HG03439 (cell line): Measurements from ENCODE around the gene CCDC141.

Source experiments
- ATAC-seq: cut with Tn5 transposase; IDR thresholded peaks from one replicate; pipeline ENCODE4 v1.9.1; 2021; ENCODE audit warnings: mild to moderate bottlenecking, moderate library complexity; ENCODE audit not compliant: unreplicated experiment

Gene CCDC141

DNA sequence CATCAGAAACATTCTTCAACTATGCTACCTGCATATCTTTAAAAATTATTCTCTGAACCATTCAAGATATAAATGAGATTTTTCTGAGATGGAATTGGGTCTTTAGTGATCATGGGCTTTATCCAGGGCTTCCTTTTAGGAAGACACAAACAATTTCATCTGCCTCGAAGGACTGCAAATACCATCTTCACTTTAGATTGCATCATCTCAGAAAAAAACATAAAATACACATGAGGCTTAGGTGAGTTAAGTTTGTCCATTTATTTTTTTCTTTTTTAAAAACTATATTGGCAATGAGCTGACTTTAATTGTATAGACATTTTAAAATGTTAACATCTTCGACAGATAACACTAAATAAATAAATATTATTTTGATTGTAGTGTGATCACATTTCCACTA lies 262.8 kb downstream of the CCDC141 start:
- ATAC-seq = no peak

DNA sequence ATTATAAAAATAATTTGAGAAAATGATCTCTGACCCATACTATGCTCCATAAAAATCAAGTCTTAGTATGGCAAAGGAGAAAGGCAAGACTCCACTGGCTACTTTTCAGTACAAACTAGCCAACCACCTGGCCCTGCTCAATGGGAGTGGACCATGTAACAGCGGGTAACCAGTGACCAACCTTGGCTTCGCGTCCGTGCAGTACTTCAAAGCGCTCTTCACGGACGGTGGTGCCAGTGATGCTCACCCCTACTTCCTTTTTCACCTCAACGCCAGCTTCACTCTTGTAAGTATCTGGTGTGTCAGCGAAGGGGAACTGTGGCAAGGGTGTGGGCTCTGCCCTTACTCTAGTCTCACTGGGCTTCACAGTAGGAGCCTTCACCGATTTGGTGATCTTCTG lies 266.0 kb downstream of the CCDC141 start:
- ATAC-seq = no peak

DNA sequence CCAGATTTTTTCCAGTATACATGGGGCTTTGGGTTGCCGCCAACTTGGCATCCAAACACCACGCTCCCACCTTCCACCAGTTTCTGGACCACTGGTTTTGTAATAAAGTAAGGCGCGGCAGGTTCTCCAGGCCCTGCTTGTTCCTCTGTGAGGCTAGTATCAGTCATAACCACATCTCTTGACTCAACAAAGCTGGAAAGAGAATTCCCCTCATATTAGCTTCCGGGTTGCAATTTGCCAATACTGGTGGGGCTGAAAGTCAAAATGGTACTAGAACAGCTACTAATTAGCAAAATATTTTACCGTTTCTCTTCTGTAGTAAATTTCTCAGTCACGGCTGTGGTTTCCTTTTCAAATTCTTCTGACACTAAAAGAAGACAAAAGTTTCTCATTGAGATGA lies 267.7 kb downstream of the CCDC141 start:
- ATAC-seq = no peak
